Activated CD4-positive, alpha-beta T cell treated with anti-CD3 and anti-CD28 coated beads, Interleukin-2, amount 10 ng/mL, durations not matched to agents 7 days and 5 days (primary cell): Measurements from ENCODE around the gene OBI1. TPM values are rescaled to one million over a fixed set of nuclear protein-coding genes. Genes with fewer than 3 reads are reported as not detected.
A peak's percentile ranks its signal among the peaks of the same experiment; 100 is the strongest.

Experiments
- CTCF ChIA-PET: fragments of 350-600 bp; sonication (Branson Sonifier 250); formaldehyde crosslinking; loops from one replicate; lab custom pipeline; 2021; ENCODE audit warnings: antibody characterized with exemption; lab: Charles Lee
- POLR2A ChIA-PET: fragments of 350-600 bp; sonication (Branson Sonifier 250); formaldehyde crosslinking; loops from one replicate; lab custom pipeline; 2021; ENCODE audit warnings: antibody characterized with exemption; lab: Charles Lee
- DNase-seq: peaks from one replicate; pipeline ENCODE4 v3.0.0-alpha.2; 2020
- H3K27ac Mint-ChIP-seq: one replicate; pipeline ENCODE4 v1.8.0; 2021; ENCODE audit warnings: mild to moderate bottlenecking, moderate library complexity, mixed read lengths
- H3K27me3 Mint-ChIP-seq: one replicate; pipeline ENCODE4 v1.8.0; 2021; ENCODE audit warnings: mixed read lengths
- H3K36me3 Mint-ChIP-seq: one replicate; pipeline ENCODE4 v1.8.0; 2021; ENCODE audit warnings: low read depth, mixed read lengths
- H3K4me1 Mint-ChIP-seq: one replicate; pipeline ENCODE4 v1.8.0; 2021; ENCODE audit warnings: mixed read lengths
- H3K4me3 Mint-ChIP-seq: one replicate; pipeline ENCODE4 v1.8.0; 2021; ENCODE audit warnings: mild to moderate bottlenecking, moderate library complexity, mixed read lengths
- H3K9me3 Mint-ChIP-seq: one replicate; pipeline ENCODE4 v1.8.0; 2021; ENCODE audit warnings: mixed read lengths
- total RNA-seq, 2 experiments: library from RNA; stranded (reverse); gene quantifications; one replicate each; pipeline ENCODE4 v1.2.3, GENCODE V29; 2021

Gene OBI1
- total RNA-seq, 2 experiments from 2014 or later = 19.9 to 22.2 TPM

DNA sequence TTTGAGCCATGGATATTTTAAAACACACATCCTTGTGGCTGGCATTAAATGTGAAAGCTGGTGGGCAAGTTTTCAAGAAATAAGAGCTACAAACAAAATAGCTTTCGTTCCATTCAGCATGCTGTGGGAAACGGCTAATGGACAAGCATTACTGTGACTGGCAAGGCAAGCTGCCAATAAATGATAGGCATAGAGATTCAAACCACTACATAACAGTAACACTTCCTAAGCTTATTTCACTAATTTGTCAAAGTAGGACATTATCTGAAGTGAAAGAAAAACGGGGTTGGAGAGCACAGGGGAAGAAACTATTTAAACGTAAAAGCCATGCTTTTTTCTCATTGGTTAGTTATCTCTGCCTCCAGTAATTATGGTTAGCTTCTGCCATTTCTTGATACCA, 26.0 kb downstream of the OBI1 start:
- no peak for DNase-seq
- Mint-ChIP-seq H3K4me1 (peaks cover 4% of the 10 kb centered on the region), H3K27me3 (no peaks in the 10 kb centered on the region), H3K9me3 (no peaks in the 10 kb centered on the region), H3K36me3 (peaks cover 59% of the 10 kb centered on the region), H3K27ac (no peak overlapping the region), H3K4me3 (no peak overlapping the region)
- POLR2A ChIA-PET = no interaction called here
- CTCF ChIA-PET = interaction anchor here (1.0 to 1.1 kb wide), 2 partner anchors 9 to 20 kb away, joined by 3 read pairs; no protein-coding TSS in a partner anchor

DNA sequence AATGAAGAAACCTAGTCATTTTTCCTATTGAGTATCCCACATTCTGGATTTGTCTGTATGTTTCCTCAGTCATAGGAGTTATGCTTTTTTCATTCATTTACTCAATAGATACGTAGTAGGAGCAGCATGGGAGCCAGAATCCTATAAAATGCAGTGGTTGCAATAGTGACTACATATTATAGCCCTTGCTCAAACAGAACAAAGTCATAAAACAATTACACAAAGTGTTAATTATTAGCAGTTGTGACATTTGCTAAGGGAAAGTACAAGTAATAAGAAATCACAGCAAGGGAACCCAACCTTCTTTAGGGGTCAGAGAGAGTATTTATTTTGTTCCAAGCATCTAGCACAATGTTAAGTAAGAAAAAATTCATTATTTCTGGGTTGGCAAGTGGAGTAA, 27.9 kb downstream of the OBI1 start:
- POLR2A ChIA-PET = no interaction called here
- no peaks in the 10 kb centered on the region for H3K9me3 Mint-ChIP-seq
- CTCF ChIA-PET = no interaction called here
- no peak for DNase-seq
- no peak overlapping the region for H3K4me3 Mint-ChIP-seq
- peaks cover 50% of the 10 kb centered on the region for H3K36me3 Mint-ChIP-seq
- no peak overlapping the region for H3K27ac Mint-ChIP-seq
- peaks cover 9% of the 10 kb centered on the region for H3K4me1 Mint-ChIP-seq
- no peaks in the 10 kb centered on the region for H3K27me3 Mint-ChIP-seq

DNA sequence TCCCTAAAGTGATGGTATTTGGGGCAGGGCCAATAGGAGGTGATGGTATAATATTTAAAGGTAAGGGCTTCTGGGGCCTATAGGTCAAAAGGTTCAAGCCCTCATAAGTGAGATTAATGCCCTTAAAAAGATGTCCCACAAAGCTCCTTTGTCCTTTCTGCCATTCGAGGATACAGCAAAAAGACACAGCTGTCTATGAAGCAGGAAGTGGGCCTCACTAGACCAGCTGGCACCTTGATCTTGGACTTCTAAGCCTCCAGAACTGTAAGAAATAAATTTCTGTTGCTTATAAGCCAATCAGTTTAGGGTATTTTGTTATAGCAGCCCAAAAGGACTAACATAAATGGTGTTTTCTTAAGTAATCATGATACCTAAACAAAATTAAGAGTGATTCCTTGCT, 28.4 kb downstream of the OBI1 start:
- CTCF ChIA-PET = no interaction called here
- no peak overlapping the region for H3K4me3 Mint-ChIP-seq
- H3K4me1 Mint-ChIP-seq = peaks cover 9% of the 10 kb centered on the region

DNA sequence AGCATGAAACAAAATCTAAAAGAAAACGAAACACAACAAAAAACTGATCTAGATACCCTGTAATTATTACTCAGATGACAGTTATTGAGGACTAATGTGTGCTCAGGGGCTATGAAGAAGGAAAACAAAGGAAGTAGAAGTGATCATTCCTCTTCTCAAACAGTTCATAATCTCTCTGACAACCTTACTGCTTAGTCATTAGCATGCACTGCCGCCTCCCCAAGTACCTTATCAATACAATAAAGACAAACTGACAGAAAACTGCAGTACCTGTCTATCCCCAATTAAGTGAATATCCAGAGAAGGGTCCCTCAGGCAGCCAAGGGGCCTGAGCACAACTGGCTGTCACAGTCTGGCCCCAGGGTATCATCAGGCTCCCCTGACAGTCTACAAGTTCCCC, 33.6 kb downstream of the OBI1 start:
- POLR2A ChIA-PET = no interaction called here
- CTCF ChIA-PET = no interaction called here
- Mint-ChIP-seq H3K36me3 (peaks cover 39% of the 10 kb centered on the region), H3K9me3 (no peaks in the 10 kb centered on the region), H3K27ac (peak overlapping the region; percentile 10), H3K27me3 (no peaks in the 10 kb centered on the region), H3K4me1 (peaks cover 6% of the 10 kb centered on the region), H3K4me3 (no peak overlapping the region)
- DNase-seq = no peak

More for the DNA sequence above, 28.4 kb downstream of the OBI1 start:
- no peak overlapping the region for H3K27ac Mint-ChIP-seq
- POLR2A ChIA-PET = no interaction called here
- H3K27me3 Mint-ChIP-seq = no peaks in the 10 kb centered on the region
- DNase-seq = no peak
- no peaks in the 10 kb centered on the region for H3K9me3 Mint-ChIP-seq
- H3K36me3 Mint-ChIP-seq = peaks cover 51% of the 10 kb centered on the region

DNA sequence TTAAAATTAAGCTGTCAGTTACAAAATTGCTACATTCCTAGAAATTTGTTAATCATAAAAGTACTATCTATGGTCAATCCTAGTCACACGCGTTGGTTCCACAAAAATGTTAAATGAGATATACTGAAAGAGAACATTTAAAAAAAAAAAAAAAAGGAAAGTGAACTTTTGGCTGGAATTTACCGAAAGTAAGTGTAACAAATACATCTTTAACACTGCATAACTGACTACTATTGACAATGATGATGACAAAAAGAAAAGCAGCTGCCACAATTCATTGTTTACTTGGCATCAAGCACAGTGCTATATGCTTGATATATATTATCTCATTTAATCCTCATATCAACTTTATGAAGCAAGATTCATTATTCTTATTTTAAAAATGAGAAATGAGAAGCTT, 35.8 kb downstream of the OBI1 start:
- Mint-ChIP-seq H3K27ac (no peak overlapping the region), H3K4me3 (no peak overlapping the region), H3K4me1 (peaks cover 6% of the 10 kb centered on the region), H3K9me3 (no peaks in the 10 kb centered on the region), H3K27me3 (no peaks in the 10 kb centered on the region), H3K36me3 (peaks cover 40% of the 10 kb centered on the region)
- CTCF ChIA-PET = interaction anchor here (2.3 kb wide), 1 partner anchor 15 kb away, joined by 5 read pairs; no protein-coding TSS in a partner anchor
- POLR2A ChIA-PET = no interaction called here
- no peak for DNase-seq

DNA sequence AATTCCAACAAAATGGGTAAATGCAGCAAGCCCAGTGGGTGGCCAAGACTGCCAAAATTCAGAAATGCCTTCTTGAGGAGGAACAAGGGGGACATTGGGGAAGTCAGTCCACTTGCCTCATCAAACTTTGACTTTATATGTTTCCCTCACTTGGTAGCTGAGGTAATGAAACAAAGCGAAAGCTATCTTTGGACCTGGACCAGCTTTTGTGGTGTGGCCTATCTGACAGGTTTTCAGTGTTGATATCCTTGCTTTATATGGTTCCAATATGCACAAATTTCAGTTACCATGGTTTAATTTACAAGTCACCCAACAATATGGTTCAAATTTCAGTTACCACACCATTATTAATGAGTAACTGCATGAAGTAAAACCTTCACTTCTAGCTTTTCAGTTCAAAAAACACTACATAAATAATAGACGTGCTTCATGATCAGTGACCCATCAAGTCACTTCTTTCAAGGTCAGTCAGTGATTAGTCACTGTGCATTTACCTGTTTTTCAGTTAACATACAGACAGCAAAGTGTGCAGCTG, 38.0 kb downstream of the OBI1 start:
- peaks cover 48% of the 10 kb centered on the region for H3K36me3 Mint-ChIP-seq
- H3K9me3 Mint-ChIP-seq = no peaks in the 10 kb centered on the region
- POLR2A ChIA-PET = no interaction called here

DNA sequence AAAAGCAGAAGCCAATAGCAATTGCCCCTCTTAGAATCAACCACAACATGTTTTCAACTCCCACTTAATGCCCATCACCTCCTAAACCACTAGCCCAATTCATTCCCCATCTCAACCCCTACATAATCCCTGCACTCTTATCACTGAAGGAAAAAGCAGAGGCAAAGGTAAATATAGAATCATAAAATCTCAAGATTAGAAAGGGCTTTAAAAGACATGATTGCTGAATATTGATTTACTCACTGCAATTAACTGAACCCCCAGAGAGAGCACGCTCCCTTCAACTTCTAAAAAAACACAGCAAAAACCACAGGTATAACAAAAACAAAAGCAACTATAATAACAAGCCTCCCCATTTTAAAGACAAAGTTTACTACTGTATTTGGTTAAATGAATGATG, 40.5 kb downstream of the OBI1 start:
- ChIA-PET POLR2A (interaction anchor here (0.6 kb wide), 1 partner anchor 58 kb away, joined by 3 read pairs; no protein-coding TSS in a partner anchor), CTCF (no interaction called here)
- Mint-ChIP-seq H3K9me3 (no peaks in the 10 kb centered on the region), H3K27me3 (no peaks in the 10 kb centered on the region), H3K4me1 (no peaks in the 10 kb centered on the region), H3K36me3 (peaks cover 52% of the 10 kb centered on the region), H3K4me3 (no peak overlapping the region), H3K27ac (no peak overlapping the region)
- DNase-seq = no peak

More for the DNA sequence above, 38.0 kb downstream of the OBI1 start:
- H3K4me3 Mint-ChIP-seq = no peak overlapping the region
- CTCF ChIA-PET = interaction anchor here (1.5 to 2.3 kb wide), 2 partner anchors 17 to 18 kb away, joined by 5 read pairs; partner anchors contain the start of gene POU4F1
- no peaks in the 10 kb centered on the region for H3K27me3 Mint-ChIP-seq
- H3K4me1 Mint-ChIP-seq = no peaks in the 10 kb centered on the region
- H3K27ac Mint-ChIP-seq = no peak overlapping the region
- no peak for DNase-seq

DNA sequence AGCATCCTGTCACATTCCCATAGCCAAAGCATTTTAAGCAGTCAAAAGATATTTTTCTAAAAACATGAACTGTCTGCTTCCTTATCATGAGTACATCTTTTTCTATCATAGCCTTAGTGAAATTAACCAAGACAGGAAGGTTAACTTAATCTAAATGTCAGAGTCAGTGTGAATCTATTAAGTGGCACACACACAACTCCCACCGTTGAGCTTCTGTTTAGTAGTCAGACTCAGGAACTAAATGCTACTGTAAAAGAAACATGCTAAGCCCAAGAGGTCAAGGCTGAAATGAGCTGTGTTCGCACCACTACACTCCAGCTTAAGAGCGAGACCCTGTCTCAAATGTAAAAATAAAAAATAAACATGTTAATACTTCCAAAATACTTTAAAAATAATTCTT, 47.9 kb downstream of the OBI1 start:
- no peak for DNase-seq
- no peak overlapping the region for H3K4me3 Mint-ChIP-seq
- H3K4me1 Mint-ChIP-seq = peaks cover 6% of the 10 kb centered on the region
- peaks cover 60% of the 10 kb centered on the region for H3K27me3 Mint-ChIP-seq
- no peaks in the 10 kb centered on the region for H3K9me3 Mint-ChIP-seq
- H3K36me3 Mint-ChIP-seq = peaks cover 16% of the 10 kb centered on the region
- ChIA-PET CTCF (no interaction called here), POLR2A (no interaction called here)
- H3K27ac Mint-ChIP-seq = no peak overlapping the region

DNA sequence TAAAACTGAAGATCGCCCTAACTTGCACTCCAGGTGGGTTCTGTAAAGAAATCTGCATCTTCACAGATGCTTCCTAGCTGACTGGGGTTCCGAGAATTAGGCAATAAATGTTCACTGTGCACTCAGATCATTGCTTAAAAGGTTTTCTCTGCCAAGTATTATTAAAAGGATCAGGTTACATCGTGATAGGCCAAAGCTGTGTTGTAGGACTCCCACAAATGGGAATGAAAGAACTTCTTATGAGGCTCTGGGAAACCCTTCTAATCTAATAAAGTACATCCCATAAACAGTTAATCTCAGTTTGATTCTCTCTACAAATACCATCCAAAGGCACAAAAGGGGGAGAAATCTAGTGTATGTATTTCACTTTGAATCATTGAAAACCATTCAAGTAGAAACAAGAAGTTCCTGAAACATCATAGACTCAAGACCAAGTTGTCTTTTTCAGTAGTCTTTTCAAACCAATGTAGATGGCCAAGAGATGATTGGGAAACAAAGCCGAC, 48.5 kb downstream of the OBI1 start:
- peaks cover 6% of the 10 kb centered on the region for H3K4me1 Mint-ChIP-seq
- CTCF ChIA-PET = no interaction called here
- no peak overlapping the region for H3K4me3 Mint-ChIP-seq
- H3K36me3 Mint-ChIP-seq = peaks cover 11% of the 10 kb centered on the region
- POLR2A ChIA-PET = no interaction called here
- no peak overlapping the region for H3K27ac Mint-ChIP-seq
- H3K27me3 Mint-ChIP-seq = peaks cover 66% of the 10 kb centered on the region
- no peaks in the 10 kb centered on the region for H3K9me3 Mint-ChIP-seq
- no peak for DNase-seq

DNA sequence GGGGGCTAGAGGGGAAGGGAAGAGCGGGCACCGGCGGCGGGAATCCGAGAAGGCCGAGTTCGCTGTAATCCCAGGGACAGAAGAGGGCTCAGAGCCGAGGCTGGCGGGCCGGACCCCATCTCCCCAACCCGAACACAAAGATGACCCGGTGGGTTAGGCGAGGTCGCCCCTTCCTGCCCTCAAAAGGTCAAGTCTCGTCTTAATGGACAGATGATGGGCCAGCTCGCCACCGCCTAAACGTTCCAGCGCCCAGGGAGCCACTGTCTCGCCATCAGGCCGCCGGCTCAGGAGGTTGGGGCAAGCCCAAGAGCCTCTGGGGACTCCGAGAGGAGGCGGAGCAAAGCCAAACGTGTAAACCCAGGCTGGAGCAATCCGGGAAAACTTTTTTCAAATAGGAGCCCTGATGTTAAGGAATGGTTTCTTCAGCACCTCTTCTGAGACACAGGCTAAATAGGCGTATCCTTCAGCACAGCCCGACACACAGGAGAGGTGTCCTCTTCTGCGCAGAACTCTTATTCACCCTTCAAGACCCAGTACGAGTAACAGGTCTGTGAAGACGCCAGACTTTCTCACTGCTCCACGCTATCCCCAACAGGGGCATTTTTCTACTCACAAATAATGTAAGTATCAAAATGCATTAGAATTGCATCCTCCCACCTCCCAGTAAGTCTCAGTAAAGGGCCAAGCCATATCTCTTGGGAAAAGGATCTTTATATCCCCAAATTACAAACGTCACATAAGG, 49.3 kb downstream of the OBI1 start:
- H3K4me3 Mint-ChIP-seq = peak overlapping the region; percentile 67
- no peak overlapping the region for H3K27ac Mint-ChIP-seq
- peaks cover 6% of the 10 kb centered on the region for H3K4me1 Mint-ChIP-seq
- ChIA-PET POLR2A (no interaction called here), CTCF (no interaction called here)
- DNase-seq = no peak
- H3K9me3 Mint-ChIP-seq = no peaks in the 10 kb centered on the region
- peaks cover 3% of the 10 kb centered on the region for H3K36me3 Mint-ChIP-seq
- H3K27me3 Mint-ChIP-seq = peaks cover 73% of the 10 kb centered on the region

DNA sequence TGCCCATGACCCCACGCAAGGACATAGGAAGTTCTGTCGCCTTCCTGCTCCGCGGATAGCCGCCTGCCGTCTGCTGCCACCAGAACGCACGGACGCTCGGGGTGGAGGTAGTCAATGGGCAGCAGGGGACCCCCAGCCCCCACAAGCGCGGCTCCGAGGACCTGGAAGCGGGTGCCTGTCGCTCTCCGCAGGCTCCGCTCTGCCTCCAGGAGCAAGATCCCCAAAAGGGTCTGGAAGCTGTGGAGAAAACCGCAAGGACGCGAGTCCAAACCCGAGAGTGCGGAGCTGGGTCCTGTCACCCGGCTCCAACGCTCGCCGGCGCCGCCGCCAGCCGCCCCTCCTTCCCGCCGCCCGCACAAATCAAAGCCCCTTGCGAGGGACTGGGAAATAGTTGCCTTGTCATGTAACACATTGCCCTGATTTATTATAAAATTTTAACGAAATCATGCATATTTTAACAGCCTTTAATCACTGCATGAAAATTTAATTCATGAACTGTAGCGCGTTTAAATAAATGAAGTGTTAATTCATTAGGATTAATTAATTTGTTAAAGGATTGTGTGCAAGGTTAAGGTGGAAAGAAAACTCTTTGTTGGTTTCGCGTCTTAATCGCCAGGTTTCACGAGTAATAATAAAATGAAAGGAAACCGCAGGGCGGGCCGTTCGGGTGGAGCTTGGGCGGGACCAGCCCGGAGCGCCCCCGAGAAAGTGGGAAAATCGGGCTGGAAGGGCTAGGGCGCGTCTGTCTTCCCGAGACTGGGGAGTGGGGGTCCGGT, 50.1 kb downstream of the OBI1 start:
- no peak for DNase-seq
- POLR2A ChIA-PET = no interaction called here
- peak overlapping the region; percentile 67 for H3K4me3 Mint-ChIP-seq
- peaks cover 11% of the 10 kb centered on the region for H3K4me1 Mint-ChIP-seq
- H3K27ac Mint-ChIP-seq = no peak overlapping the region
- H3K36me3 Mint-ChIP-seq = no peaks in the 10 kb centered on the region
- CTCF ChIA-PET = no interaction called here
- no peaks in the 10 kb centered on the region for H3K9me3 Mint-ChIP-seq
- H3K27me3 Mint-ChIP-seq = peaks cover 80% of the 10 kb centered on the region

DNA sequence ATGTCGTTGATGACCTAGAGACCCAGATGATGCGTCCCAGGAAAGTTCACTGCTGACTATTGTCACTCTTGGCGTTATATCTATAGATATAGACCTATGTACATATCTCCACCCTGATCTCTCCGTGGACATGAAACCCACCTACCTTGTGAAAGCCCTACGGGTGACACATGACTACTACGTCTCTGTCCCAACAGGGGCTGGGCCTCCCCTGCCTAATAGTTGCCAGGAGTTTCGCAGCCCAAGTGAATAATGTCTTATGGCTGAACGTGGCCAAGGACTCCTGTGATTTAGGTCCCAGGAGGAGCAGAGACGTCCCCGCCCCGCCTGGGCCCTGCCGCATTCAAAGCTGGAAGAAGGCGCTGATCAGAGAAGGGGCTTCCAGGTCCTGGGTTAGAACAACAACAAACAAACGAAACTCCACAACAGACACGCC, 50.7 kb downstream of the OBI1 start:
- ChIA-PET CTCF (interaction anchor here (0.9 kb wide), 1 partner anchor 14 kb away, joined by 3 read pairs; no protein-coding TSS in a partner anchor), POLR2A (no interaction called here)
- DNase-seq = no peak
- H3K27me3 Mint-ChIP-seq = peaks cover 86% of the 10 kb centered on the region
- H3K9me3 Mint-ChIP-seq = no peaks in the 10 kb centered on the region
- H3K36me3 Mint-ChIP-seq = no peaks in the 10 kb centered on the region
- peak overlapping the region; percentile 16 for H3K27ac Mint-ChIP-seq
- peaks cover 17% of the 10 kb centered on the region for H3K4me1 Mint-ChIP-seq
- H3K4me3 Mint-ChIP-seq = peak overlapping the region; percentile 67
